ENCODE data around the gene SYTL5.

SYTL5 gene

GRCh38 chrX:38112566-38112965 lies 106.2 kb downstream of the SYTL5 start:
- no CpG with 5 or more reads among the region's 4 CpGs for WGBS, 2 donors (ENCODE audit: extremely low coverage in 2 of 2, insufficient read length in 2 of 2, insufficient replicate concordance in 1 of 2)

DNA sequence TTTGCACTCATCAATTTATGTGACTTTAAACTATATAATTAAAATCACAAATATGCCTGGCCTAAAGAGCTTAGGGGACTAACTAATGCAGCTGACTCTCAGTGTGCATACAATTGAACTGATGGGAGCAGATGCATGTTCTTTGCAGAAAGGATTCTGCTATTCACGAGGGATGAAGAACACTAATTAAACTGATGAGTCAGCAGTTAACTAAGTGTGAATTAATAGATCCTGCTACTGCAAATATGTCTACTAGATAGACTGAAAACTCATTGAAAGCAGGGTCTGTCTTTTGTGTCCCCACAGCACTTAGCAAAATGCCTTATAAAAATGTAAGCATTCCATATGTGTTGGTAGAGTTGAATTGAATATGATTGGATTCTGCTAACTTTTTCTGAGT lies 110.4 kb downstream of the SYTL5 start:
- H2BK15ac ChIP-seq (ENCODE audit: low read length) = no peak overlapping the region

More at GRCh38 chrX:38112566-38112965, 106.2 kb downstream of the SYTL5 start:
- Histone ChIP-seq H3K4ac (ENCODE audit: low read length) (no peak overlapping the region), H2BK15ac (ENCODE audit: low read length) (no peak overlapping the region), H4K91ac (ENCODE audit: low read depth, low read length, poor library complexity) (no peak overlapping the region), H3K9ac (ENCODE audit: low read depth, low read length, poor library complexity) (no peak overlapping the region), H3K79me1 (ENCODE audit: low read depth, low read length) (no peaks in the 10 kb centered on the region), H3K4me3 (ENCODE audit: low read length in 2 of 2) (no peak overlapping the region), H3K4me2 (ENCODE audit: insufficient read depth, low read length, poor library complexity, severe bottlenecking) (no peak overlapping the region), H2BK12ac (ENCODE audit: low read length) (no peak overlapping the region), H3K27ac (replicated peaks; ENCODE audit: low read length) (no peak overlapping the region), H2AFZ (ENCODE audit: low read length) (no peak overlapping the region), H2BK5ac (ENCODE audit: low read length) (no peak overlapping the region), H3K23ac (ENCODE audit: low read depth, low read length, poor library complexity) (no peak overlapping the region), H3K36me3 (replicated peaks in 1 of 2; ENCODE audit: control insufficient read depth in 2 of 2, insufficient read depth in 2 of 2, low read length in 2 of 2) (no peaks in the 10 kb centered on the region), H2AK5ac (ENCODE audit: low read depth, low read length) (no peak overlapping the region), H3K4me1 (ENCODE audit: control insufficient read depth in 2 of 2, insufficient read depth in 1 of 2, low read depth in 1 of 2, low read length in 2 of 2) (no peaks in the 10 kb centered on the region), H4K8ac (ENCODE audit: low read depth, low read length) (no peak overlapping the region), H3K27me3 (ENCODE audit: control insufficient read depth in 3 of 3, insufficient read depth in 3 of 3, low read depth in 1 of 3, low read length in 3 of 3) (no peaks in the 10 kb centered on the region), H3K9me3 (replicated peaks in 1 of 2; ENCODE audit: control insufficient read depth in 2 of 2, insufficient read depth in 1 of 2, low read depth in 1 of 2, low read length in 2 of 2) (no peaks in the 10 kb centered on the region), H3K14ac (ENCODE audit: low read length) (no peak overlapping the region), H3K18ac (ENCODE audit: low read length) (no peak overlapping the region), H2BK120ac (ENCODE audit: low read depth, low read length) (no peak overlapping the region)
- DNase-seq (ENCODE audit: low spot score) = no peak

DNA sequence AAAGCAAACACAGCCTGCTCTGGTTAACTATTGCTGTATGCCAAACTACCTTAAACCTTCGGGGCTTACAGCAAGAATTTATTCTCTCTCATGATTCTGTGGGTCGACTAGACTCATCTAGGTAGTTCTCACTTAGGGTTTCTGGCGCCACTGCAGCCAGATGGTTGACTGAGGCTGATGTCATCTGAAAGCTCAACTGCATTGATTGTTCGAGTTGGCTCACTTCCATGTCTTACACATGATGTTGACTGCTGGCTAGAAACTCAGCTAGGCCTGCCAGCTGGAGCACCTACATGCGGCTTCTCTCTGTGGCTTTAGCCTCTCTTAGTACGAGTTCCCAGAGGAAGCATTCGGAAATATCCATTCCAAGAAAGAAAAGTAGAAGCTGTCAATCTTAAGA lies 111.1 kb downstream of the SYTL5 start:
- Histone ChIP-seq H2AK5ac (ENCODE audit: low read depth, low read length) (no peak overlapping the region), H3K36me3 (replicated peaks in 1 of 2; ENCODE audit: control insufficient read depth in 2 of 2, insufficient read depth in 2 of 2, low read length in 2 of 2) (no peaks in the 10 kb centered on the region)

More for the DNA sequence above, 110.4 kb downstream of the SYTL5 start:
- WGBS, 2 donors (ENCODE audit: extremely low coverage in 2 of 2, insufficient read length in 2 of 2, insufficient replicate concordance in 1 of 2) = no CpG with 5 or more reads among the region's 1 CpG
- Histone ChIP-seq H3K4me3 (ENCODE audit: low read length in 2 of 2) (no peak overlapping the region), H2AK5ac (ENCODE audit: low read depth, low read length) (no peak overlapping the region), H2AFZ (ENCODE audit: low read length) (no peak overlapping the region), H3K18ac (ENCODE audit: low read length) (no peak overlapping the region), H4K91ac (ENCODE audit: low read depth, low read length, poor library complexity) (no peak overlapping the region), H3K9me3 (replicated peaks in 1 of 2; ENCODE audit: control insufficient read depth in 2 of 2, insufficient read depth in 1 of 2, low read depth in 1 of 2, low read length in 2 of 2) (no peaks in the 10 kb centered on the region), H3K14ac (ENCODE audit: low read length) (no peak overlapping the region), H3K79me1 (ENCODE audit: low read depth, low read length) (no peaks in the 10 kb centered on the region), H3K23ac (ENCODE audit: low read depth, low read length, poor library complexity) (no peak overlapping the region), H3K36me3 (replicated peaks in 1 of 2; ENCODE audit: control insufficient read depth in 2 of 2, insufficient read depth in 2 of 2, low read length in 2 of 2) (no peaks in the 10 kb centered on the region), H4K8ac (ENCODE audit: low read depth, low read length) (no peak overlapping the region), H3K4me1 (ENCODE audit: control insufficient read depth in 2 of 2, insufficient read depth in 1 of 2, low read depth in 1 of 2, low read length in 2 of 2) (no peaks in the 10 kb centered on the region), H3K4me2 (ENCODE audit: insufficient read depth, low read length, poor library complexity, severe bottlenecking) (no peak overlapping the region), H2BK120ac (ENCODE audit: low read depth, low read length) (no peak overlapping the region), H2BK12ac (ENCODE audit: low read length) (no peak overlapping the region), H3K27me3 (ENCODE audit: control insufficient read depth in 3 of 3, insufficient read depth in 3 of 3, low read depth in 1 of 3, low read length in 3 of 3) (no peaks in the 10 kb centered on the region), H3K27ac (replicated peaks; ENCODE audit: low read length) (no peak overlapping the region), H3K9ac (ENCODE audit: low read depth, low read length, poor library complexity) (no peak overlapping the region), H2BK5ac (ENCODE audit: low read length) (no peak overlapping the region), H3K4ac (ENCODE audit: low read length) (no peak overlapping the region)
- no peak for DNase-seq (ENCODE audit: low spot score)

DNA sequence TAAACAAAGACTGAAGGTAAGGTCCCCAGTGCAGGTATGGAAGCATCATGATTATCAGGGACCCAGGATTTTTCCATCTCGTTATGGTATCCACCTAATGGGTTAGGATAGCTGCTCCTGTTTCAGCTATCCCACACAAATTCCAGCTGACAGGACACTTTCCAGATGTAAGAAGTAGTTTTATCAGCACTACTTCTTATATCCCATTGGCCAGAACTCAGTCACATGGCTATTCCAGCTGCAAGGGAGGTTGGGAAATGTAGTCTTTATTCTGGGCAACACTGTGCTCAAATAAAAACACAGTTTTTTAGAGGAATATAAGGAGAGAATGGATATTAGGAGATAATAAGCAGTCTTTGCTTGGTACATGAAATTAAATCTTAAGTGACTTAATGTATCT lies 117.6 kb downstream of the SYTL5 start:
- H4K91ac ChIP-seq (ENCODE audit: low read depth, low read length, poor library complexity) = no peak overlapping the region
- H3K27ac ChIP-seq (replicated peaks; ENCODE audit: low read length) = no peak overlapping the region
- H3K36me3 ChIP-seq (replicated peaks in 1 of 2; ENCODE audit: control insufficient read depth in 2 of 2, insufficient read depth in 2 of 2, low read length in 2 of 2) = no peaks in the 10 kb centered on the region
- no peak overlapping the region for H2BK5ac ChIP-seq (ENCODE audit: low read length)
- no peak overlapping the region for H3K9ac ChIP-seq (ENCODE audit: low read depth, low read length, poor library complexity)
- H3K4ac ChIP-seq (ENCODE audit: low read length) = no peak overlapping the region
- H4K8ac ChIP-seq (ENCODE audit: low read depth, low read length) = no peak overlapping the region
- H3K4me1 ChIP-seq (ENCODE audit: control insufficient read depth in 2 of 2, insufficient read depth in 1 of 2, low read depth in 1 of 2, low read length in 2 of 2) = no peaks in the 10 kb centered on the region
- H3K23ac ChIP-seq (ENCODE audit: low read depth, low read length, poor library complexity) = no peak overlapping the region
- no peak overlapping the region for H2BK120ac ChIP-seq (ENCODE audit: low read depth, low read length)
- no peak overlapping the region for H2AK5ac ChIP-seq (ENCODE audit: low read depth, low read length)
- H2BK12ac ChIP-seq (ENCODE audit: low read length) = no peak overlapping the region
- no peak overlapping the region for H3K14ac ChIP-seq (ENCODE audit: low read length)
- DNase-seq (ENCODE audit: low spot score) = no peak
- no peak overlapping the region for H2AFZ ChIP-seq (ENCODE audit: low read length)
- no peak overlapping the region for H3K4me3 ChIP-seq (ENCODE audit: low read length in 2 of 2)
- no peak overlapping the region for H3K4me2 ChIP-seq (ENCODE audit: insufficient read depth, low read length, poor library complexity, severe bottlenecking)
- H3K9me3 ChIP-seq (replicated peaks in 1 of 2; ENCODE audit: control insufficient read depth in 2 of 2, insufficient read depth in 1 of 2, low read depth in 1 of 2, low read length in 2 of 2) = no peaks in the 10 kb centered on the region
- H3K27me3 ChIP-seq (ENCODE audit: control insufficient read depth in 3 of 3, insufficient read depth in 3 of 3, low read depth in 1 of 3, low read length in 3 of 3) = peaks cover 0 to 8% (median 0%) of the 10 kb centered on the region in 3 experiments
- no peaks in the 10 kb centered on the region for H3K79me1 ChIP-seq (ENCODE audit: low read depth, low read length)
- no CpG with 5 or more reads among the region's 1 CpG for WGBS, 2 donors (ENCODE audit: extremely low coverage in 2 of 2, insufficient read length in 2 of 2, insufficient replicate concordance in 1 of 2)
- no peak overlapping the region for H2BK15ac ChIP-seq (ENCODE audit: low read length)
- no peak overlapping the region for H3K18ac ChIP-seq (ENCODE audit: low read length)

More for the DNA sequence above, 111.1 kb downstream of the SYTL5 start:
- H3K79me1 ChIP-seq (ENCODE audit: low read depth, low read length) = no peaks in the 10 kb centered on the region
- no peak overlapping the region for H2BK5ac ChIP-seq (ENCODE audit: low read length)
- no peak overlapping the region for H3K27ac ChIP-seq (replicated peaks; ENCODE audit: low read length)
- no peak overlapping the region for H3K23ac ChIP-seq (ENCODE audit: low read depth, low read length, poor library complexity)
- H3K9me3 ChIP-seq (replicated peaks in 1 of 2; ENCODE audit: control insufficient read depth in 2 of 2, insufficient read depth in 1 of 2, low read depth in 1 of 2, low read length in 2 of 2) = no peaks in the 10 kb centered on the region
- no peak overlapping the region for H3K9ac ChIP-seq (ENCODE audit: low read depth, low read length, poor library complexity)
- no CpG with 5 or more reads among the region's 7 CpGs for WGBS, 2 donors (ENCODE audit: extremely low coverage in 2 of 2, insufficient read length in 2 of 2, insufficient replicate concordance in 1 of 2)
- H3K18ac ChIP-seq (ENCODE audit: low read length) = no peak overlapping the region
- no peak overlapping the region for H3K4ac ChIP-seq (ENCODE audit: low read length)
- H2BK120ac ChIP-seq (ENCODE audit: low read depth, low read length) = no peak overlapping the region
- H3K27me3 ChIP-seq (ENCODE audit: control insufficient read depth in 3 of 3, insufficient read depth in 3 of 3, low read depth in 1 of 3, low read length in 3 of 3) = no peaks in the 10 kb centered on the region
- H4K91ac ChIP-seq (ENCODE audit: low read depth, low read length, poor library complexity) = no peak overlapping the region
- H3K4me1 ChIP-seq (ENCODE audit: control insufficient read depth in 2 of 2, insufficient read depth in 1 of 2, low read depth in 1 of 2, low read length in 2 of 2) = no peaks in the 10 kb centered on the region
- no peak overlapping the region for H3K14ac ChIP-seq (ENCODE audit: low read length)
- no peak for DNase-seq (ENCODE audit: low spot score)
- H3K4me3 ChIP-seq (ENCODE audit: low read length in 2 of 2) = no peak overlapping the region
- no peak overlapping the region for H2BK15ac ChIP-seq (ENCODE audit: low read length)
- H2AFZ ChIP-seq (ENCODE audit: low read length) = no peak overlapping the region
- no peak overlapping the region for H2BK12ac ChIP-seq (ENCODE audit: low read length)
- no peak overlapping the region for H3K4me2 ChIP-seq (ENCODE audit: insufficient read depth, low read length, poor library complexity, severe bottlenecking)
- no peak overlapping the region for H4K8ac ChIP-seq (ENCODE audit: low read depth, low read length)

All from neuronal stem cell (in vitro differentiated cells).